Activated T-cell treated with anti-CD3 and anti-CD28 coated beads for 48 hours (primary cell): ENCODE data around the gene CPNE5.

Experiments
- DNase-seq: peaks from one replicate; pipeline ENCODE4 v3.0.0-alpha.2; 2020; ENCODE audit warnings: low read depth

CPNE5 gene

DNA sequence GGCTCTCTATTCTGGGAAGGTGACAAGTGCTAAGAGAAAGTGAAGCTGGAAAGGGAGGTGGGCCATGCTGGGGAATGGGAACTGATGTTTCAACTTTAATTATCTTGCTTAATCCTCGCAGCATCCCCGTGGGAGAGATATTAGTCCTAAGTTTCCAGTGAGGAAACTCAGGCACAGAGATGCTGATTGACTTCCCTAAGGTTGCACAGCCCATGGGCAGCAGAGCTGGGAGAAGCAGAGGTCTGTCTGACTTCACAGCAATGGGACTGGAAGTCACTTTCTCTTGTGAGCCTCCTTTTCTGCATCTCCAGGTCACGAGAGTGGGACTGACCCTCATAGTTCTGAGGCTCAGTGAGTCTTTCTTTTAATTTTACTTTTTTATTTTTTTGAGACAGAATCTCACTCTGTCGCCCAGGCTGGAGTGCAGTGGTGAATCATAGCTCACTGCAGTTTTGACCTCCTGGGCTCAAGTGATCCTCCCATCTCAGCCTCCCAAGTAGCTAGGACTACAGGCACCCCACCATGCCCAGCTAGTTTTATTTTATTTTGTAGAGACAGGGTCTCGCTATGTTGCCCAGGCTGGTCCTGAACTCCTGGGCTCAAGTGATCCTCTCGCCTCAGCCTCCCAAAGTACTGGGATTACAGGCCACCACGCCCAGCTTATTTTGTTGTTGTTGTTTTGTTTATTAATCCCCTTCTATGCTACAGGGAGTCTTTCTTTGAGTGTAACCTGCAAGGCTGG lies 139.0 kb downstream of the CPNE5 start:
- no peak for DNase-seq

DNA sequence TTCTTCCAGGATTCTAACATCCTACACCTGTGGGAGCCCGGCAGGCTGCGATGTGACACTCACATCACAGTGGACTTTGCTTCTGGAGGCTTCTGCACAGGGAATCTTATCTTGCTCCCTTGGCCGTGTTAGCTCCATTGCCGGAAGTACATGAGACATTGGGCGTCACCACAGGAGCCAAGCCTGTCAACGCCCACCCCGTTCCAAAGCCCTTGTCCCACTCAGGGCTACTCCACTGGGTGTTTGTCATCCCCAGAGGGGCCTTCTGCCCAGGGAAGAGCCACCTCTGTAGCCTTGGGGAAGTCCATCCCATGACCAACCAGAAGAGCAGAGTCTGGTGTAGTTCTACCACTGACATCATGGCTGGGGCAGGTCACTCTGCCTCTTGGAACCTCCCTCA lies 139.9 kb downstream of the CPNE5 start:
- no peak for DNase-seq

DNA sequence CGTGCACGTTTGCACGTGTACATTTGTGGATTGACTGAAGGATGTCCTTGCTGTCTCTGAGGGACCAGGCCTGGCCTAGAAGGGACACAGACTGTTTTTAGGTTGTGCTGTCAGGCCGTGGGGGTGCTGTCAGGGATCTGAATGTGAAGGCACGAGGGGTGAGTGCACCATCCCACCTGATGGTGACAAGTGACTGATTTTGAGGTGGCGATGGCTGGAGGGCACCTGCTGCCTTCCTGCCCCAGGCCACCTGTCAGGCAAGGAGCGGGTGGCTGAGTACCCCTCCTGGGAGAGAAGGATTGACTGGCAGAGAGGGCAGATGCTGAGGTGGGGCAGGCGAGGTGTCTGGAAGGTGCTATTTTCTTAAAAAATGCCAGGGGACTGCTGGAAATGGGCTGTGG lies 140.4 kb downstream of the CPNE5 start:
- no peak for DNase-seq

DNA sequence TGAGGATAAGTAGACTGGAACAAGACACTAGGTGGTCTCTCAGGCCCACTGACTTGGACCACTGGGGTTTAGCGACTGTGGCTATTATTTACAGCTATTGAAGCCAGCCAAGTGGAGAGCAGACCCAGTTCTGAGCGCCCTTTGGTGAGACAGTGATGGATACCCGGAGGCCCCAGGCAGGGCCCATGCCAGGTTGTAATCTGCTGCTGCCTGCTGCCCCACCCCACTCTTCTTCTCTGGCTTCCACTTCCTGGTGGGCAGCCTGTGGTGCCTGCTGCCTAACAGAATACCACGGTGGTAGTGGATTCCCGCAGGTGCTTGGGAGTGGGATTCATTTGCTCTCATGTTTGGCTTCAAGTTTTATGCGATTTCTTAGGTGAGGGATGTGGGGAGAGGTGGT lies 141.0 kb downstream of the CPNE5 start:
- no peak for DNase-seq

DNA sequence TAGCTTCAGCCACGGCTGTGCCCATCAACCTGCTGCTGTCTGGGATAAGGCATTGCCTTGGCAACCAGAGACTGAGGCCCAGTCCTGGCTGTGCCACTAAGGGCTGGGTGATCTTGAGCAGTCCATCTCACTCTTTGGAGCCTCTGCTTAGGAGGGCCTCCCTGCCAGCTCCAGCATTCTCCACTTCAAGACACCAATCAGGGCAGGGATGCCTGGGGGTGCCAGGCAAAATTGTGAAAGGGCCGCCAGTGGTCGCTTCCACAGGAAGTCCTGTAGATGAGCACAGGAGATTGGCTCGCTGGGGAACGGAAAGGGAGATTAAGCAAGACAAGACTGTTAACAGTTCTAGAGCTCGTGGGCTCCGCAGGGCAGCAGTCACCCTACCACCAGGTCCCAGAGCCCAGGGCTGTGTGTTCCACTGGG lies 141.8 kb downstream of the CPNE5 start, which contains the start of gene RAB44:
RAB44 (plus strand) TSS at position 346 of the 423 bp plus-strand sequence. CDS start 6,410 bp downstream, outside the sequence.
- DNase-seq, result no peak

DNA sequence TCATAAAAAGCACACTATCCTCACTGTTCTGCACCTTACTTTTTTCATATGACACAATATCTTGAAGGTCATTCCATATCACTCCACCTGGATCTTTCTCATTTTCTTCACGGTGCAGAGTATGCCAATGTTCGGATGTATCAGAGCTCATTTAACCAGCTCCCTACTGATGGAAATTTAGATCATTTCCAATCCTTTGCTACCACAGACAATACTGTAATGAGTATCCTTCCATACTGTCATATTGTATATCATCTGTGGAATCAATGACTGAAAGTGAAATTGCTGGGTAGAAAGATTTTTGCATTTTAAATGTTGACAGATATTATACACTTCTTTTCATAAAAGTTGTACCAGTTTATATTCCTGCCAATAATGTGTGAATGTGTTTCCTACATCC lies 143.8 kb downstream of the CPNE5 start:
- DNase-seq, result no peak

DNA sequence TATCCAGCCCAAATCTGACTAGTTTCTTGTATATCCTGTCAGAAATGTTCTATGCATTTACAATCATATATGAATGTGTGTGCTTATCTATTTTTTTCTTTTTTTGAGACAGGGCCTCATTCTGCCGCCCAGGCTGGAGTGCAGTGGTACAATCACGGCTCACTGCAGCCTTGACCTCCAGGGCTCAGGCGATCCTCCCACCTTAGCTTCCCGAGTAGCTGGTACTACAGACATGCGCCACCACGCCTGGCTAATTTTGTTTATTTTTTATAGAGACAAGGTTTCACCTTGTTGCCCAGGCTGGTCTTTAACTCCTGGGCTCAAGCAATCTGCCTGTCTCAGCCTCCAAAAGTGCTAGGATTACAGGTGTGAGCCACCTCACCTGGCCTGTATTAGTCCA lies 144.6 kb downstream of the CPNE5 start:
- DNase-seq, result no peak

DNA sequence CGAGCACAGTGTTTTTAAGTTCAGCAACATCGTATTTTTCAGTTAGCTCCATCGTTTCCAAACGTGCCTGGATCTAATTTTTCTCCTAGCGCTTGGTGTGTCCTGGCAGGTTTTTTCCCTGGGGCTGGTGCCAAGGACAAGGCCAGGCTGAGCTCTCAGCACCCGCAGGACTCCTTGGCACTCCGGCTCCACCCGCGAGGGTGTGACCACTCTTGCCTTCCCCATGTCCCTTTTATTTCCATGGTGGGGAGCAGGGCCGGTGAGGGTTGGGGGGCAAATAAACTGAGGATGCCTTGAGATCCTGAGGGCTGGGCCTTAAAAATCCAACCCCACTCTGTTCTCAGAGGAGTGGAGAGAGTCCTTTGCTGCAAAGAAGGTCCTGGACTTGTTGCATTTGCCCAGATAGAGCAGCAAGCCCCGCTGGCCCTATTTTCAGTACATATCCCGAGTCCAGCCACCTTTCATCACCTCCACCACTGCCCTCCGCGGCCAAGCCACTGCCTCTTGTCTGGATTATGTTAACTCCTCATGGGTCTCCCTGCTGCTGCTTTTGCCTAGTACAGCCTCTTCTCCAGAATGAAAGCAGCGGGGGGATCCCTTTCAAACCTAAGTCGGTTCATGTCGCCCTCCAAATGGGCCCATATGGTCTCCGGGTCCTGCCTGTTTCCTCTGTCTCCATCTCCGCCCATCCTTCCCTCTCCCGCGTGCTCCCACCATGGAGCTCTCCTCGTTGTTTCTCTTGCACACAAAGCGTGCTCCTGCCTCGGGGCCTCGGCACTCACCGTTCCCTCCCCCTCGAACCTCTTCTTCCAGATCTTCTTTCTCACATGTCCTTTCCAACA lies 146.2 kb downstream of the CPNE5 start:
- DNase-seq, result no peak

DNA sequence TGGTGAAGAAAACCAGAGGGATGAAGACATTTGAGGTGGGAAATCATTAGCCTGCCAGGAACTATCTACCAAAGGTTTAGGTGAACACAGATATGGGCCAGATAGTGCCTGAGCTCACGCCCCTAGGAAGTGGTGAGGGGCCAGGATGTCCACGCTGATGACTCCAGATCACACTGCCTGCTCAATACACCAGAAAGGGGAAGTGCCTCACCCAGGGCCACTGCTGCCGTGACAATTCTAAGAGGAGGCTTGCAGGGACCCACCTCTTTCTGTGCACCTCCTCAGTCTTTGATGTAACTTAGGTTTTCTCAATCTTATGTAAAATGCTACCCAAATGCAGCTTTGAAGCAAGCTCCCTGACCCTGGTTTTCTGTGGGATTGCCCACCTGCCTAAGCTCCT lies 147.0 kb downstream of the CPNE5 start:
- no peak for DNase-seq

DNA sequence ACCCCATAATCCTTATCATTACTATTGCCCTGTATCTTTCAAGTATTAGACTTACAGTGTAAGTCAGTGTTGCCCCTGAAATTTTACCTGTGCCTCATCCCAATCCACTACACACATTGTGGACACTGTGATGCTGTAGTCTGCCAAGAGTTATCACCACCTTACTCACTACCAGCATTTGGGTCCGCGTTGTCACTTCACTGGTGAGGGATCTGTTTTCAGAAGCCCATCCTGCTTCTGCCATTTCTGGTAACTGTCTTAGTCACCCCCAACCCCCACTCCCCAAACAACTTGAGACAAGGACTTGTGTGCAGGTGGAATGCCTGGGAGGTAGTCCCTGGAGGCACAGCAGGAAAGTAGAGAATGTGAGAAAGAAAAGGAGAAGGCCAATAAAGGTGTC lies 147.6 kb downstream of the CPNE5 start:
- no peak for DNase-seq

DNA sequence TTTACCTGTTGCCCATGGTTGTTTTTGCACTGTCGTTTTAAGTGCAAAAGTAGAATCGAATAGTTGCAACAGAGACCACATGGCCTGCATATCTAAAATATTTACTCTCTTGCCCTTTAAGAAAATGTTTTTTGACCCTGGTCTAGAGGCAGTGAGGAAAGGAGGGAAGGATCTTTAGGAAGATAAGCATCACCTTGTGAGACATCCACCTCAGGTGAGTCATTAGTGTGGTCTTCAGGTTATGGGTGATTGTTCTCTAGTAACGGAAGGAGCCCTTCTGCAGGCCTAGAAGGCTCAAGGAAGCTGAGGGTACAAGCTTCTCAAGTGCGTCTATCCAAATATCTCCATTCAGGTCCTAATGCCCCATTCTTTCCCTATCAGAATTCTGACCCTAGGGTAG lies 148.2 kb downstream of the CPNE5 start:
- DNase-seq, result no peak
